Neural crest cell (in vitro differentiated cells): Measurements from ENCODE around the gene NRG3. TPM values are rescaled to one million over a fixed set of nuclear protein-coding genes. Genes with fewer than 3 reads are reported as not detected.

Experiments used
- DNase-seq: peaks from one replicate; pipeline ENCODE4 v3.0.0; 2021; ENCODE audit warnings: low read depth, mixed read lengths, low spot score
- H3K27ac Mint-ChIP-seq: one replicate; pipeline ENCODE4 v1.8.0; 2021; ENCODE audit warnings: mild to moderate bottlenecking, mixed read lengths; ENCODE audit not compliant: unreplicated experiment
- H3K27me3 Mint-ChIP-seq: 2 replicates; pipeline ENCODE4 v1.8.0; 2021; ENCODE audit warnings: low read depth, mild to moderate bottlenecking, mixed read lengths
- H3K36me3 Mint-ChIP-seq: 2 replicates; pipeline ENCODE4 v1.8.0; 2021; ENCODE audit warnings: low read depth, mild to moderate bottlenecking, mixed read lengths
- H3K4me1 Mint-ChIP-seq: 2 replicates; pipeline ENCODE4 v1.8.0; 2021; ENCODE audit warnings: mixed read lengths
- H3K4me3 Mint-ChIP-seq: one replicate; pipeline ENCODE4 v1.8.0; 2021; ENCODE audit warnings: mild to moderate bottlenecking, mixed read lengths
- H3K9me3 Mint-ChIP-seq: 2 replicates; pipeline ENCODE4 v1.8.0; 2021; ENCODE audit warnings: mixed read lengths
- total RNA-seq: library from RNA; stranded (reverse); gene quantifications from 2 replicates; pipeline ENCODE4 v1.2.1, GENCODE V29; 2021
- TF ChIP-seq, protein P1 (sequence below): fragments of 200-600 bp; sonication (generic); conservative IDR thresholded peaks from 2 replicates; pipeline ENCODE4 v1.5.0; 2021; ENCODE audit warnings: antibody characterized with exemption, mild to moderate bottlenecking

Gene NRG3
- total RNA-seq, 1 donor from 2014 or later: 3.1 TPM

DNA sequence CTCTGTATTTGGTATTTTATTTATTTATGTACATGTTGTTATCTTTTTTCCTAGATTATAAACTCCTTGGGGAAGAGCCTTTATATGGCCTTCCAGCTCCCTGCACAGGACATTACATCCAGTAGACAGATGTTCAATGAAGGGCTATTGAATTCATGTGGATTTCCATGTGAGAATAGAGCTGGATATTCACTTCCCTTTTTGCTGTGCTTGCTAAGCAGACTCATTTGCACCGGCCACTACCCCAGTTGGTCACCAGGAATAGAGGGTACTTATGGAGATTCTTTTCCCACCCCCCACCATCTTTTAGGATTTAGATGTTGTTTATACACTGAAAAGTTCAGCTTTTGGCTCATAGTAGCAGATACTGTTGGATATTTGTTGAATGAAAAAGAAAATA lies 374.1 kb downstream of the NRG3 start:
- no peak for DNase-seq
- H3K27me3 Mint-ChIP-seq: peaks cover 3% of the 10 kb centered on the region

DNA sequence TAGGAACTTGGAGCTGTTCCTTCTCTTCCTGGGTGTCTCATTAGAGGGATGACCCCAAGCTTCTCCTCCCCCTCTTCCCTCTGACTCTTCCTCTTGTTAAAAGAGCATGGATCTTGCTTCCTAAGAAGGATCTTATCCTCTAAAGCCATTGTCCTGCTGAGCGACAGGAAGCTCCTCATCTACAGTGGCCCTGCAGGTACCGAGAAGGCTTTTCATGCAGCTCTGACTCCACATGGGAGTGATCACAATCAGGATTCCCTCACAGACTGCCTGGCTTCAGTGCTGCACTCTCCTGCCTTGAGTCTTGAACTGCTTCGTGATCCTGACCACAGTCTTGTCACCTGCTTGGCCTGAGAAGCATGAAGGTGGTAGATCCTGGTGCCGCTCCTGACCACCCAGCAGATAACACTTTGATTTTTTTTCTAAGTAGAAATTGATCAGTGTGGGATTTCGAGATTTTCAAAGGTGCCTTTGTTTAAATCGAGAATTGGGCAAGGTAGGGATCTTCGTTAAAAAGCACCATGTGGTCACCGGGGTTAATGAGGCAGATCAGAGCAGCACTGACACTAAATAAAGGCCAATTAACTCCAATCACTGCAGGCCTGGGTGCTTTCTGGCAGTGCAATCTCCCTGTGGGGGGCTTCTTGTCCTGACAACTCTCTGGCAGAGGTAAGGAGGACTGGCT lies 376.4 kb downstream of the NRG3 start:
- H3K9me3 Mint-ChIP-seq: no peaks in the 10 kb centered on the region

More for the DNA sequence above, 374.1 kb downstream of the NRG3 start:
- Mint-ChIP-seq H3K4me1 (no peaks in the 10 kb centered on the region), H3K9me3 (no peaks in the 10 kb centered on the region), H3K27ac (no peak overlapping the region), H3K4me3 (no peak overlapping the region), H3K36me3 (no peaks in the 10 kb centered on the region)
- TF ChIP-seq, protein P1, sequence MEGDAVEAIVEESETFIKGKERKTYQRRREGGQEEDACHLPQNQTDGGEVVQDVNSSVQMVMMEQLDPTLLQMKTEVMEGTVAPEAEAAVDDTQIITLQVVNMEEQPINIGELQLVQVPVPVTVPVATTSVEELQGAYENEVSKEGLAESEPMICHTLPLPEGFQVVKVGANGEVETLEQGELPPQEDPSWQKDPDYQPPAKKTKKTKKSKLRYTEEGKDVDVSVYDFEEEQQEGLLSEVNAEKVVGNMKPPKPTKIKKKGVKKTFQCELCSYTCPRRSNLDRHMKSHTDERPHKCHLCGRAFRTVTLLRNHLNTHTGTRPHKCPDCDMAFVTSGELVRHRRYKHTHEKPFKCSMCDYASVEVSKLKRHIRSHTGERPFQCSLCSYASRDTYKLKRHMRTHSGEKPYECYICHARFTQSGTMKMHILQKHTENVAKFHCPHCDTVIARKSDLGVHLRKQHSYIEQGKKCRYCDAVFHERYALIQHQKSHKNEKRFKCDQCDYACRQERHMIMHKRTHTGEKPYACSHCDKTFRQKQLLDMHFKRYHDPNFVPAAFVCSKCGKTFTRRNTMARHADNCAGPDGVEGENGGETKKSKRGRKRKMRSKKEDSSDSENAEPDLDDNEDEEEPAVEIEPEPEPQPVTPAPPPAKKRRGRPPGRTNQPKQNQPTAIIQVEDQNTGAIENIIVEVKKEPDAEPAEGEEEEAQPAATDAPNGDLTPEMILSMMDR: no peak

DNA sequence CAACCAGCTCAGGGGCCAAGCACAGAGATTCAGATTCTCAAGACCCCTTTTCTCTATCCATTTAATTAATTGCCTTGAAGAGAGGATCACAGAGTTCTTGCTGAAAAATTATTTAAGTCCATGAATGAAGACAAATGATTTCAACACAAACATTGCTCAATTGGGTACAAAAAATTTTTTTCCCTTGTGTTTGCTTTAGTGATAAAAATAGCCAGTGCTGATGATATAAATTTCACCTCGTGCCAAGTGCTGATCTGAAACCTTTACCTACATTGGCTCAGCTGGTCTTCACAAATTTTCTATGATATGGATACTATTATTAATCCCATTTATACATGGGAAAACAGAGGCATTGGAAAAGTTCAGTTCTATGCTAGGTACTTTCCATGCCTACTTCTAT lies 377.1 kb downstream of the NRG3 start:
- Mint-ChIP-seq H3K27me3 (peaks cover 3% of the 10 kb centered on the region), H3K36me3 (no peaks in the 10 kb centered on the region), H3K4me1 (no peaks in the 10 kb centered on the region), H3K9me3 (no peaks in the 10 kb centered on the region), H3K27ac (no peak overlapping the region), H3K4me3 (no peak overlapping the region)
- TF ChIP-seq, protein P1: no peak
- no peak for DNase-seq

More for the DNA sequence above, 376.4 kb downstream of the NRG3 start:
- no peaks in the 10 kb centered on the region for H3K36me3 Mint-ChIP-seq
- no peaks in the 10 kb centered on the region for H3K4me1 Mint-ChIP-seq
- TF ChIP-seq, protein P1: no peak
- H3K4me3 Mint-ChIP-seq: no peak overlapping the region
- no peak for DNase-seq
- peaks cover 3% of the 10 kb centered on the region for H3K27me3 Mint-ChIP-seq
- H3K27ac Mint-ChIP-seq: no peak overlapping the region

DNA sequence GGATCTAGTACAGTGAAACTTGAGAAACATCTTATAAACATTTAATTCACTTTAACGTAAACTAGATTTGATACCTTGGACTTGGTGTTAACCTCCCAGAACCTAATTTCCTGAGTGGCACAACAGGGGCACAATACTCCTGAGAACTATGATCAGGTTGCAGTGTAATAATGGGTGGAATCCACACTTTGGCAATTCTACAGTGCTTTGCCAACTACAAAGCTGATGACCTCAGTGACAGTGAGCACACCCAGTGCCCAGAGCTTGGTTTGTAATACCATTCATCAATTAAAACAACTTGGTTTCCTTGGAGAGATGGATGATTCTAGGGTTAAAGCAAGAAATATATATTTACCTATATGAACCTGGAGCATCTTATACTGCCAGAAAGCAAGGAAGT lies 379.2 kb downstream of the NRG3 start:
- no peak for DNase-seq
- no peaks in the 10 kb centered on the region for H3K36me3 Mint-ChIP-seq
- peaks cover 3% of the 10 kb centered on the region for H3K27me3 Mint-ChIP-seq
- H3K4me3 Mint-ChIP-seq: no peak overlapping the region
- TF ChIP-seq, protein P1: no peak
- H3K9me3 Mint-ChIP-seq: no peaks in the 10 kb centered on the region
- no peak overlapping the region for H3K27ac Mint-ChIP-seq
- H3K4me1 Mint-ChIP-seq: no peaks in the 10 kb centered on the region

DNA sequence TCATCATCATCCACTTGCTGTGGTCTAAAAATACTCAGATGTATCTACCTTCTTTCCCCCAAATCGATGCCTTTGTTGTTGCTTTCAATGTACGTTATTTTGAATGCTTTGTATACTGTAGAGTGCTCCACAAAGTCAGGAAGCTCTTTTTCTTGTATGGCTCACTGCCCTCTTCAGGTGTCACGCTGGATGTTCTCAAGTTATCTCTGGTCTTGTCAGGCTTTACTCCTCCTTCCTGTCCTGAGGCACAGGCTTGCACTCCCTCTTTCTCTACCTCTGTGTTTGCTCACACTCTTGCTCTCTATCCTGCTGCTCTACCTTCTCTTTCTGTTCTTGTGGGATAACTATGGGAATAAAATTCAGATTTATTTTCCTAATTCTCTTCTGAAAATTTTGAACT lies 381.3 kb downstream of the NRG3 start:
- Mint-ChIP-seq H3K27ac (no peak overlapping the region), H3K36me3 (no peaks in the 10 kb centered on the region), H3K4me3 (no peak overlapping the region), H3K4me1 (no peaks in the 10 kb centered on the region), H3K27me3 (peaks cover 3% of the 10 kb centered on the region), H3K9me3 (no peaks in the 10 kb centered on the region)
- no peak for DNase-seq
- TF ChIP-seq, protein P1: no peak
